Osteoblast (primary cell): Measurements from ENCODE around the gene GFI1. TPM values are rescaled to one million over a fixed set of nuclear protein-coding genes. Genes with fewer than 3 reads are reported as not detected.

Experiments used
- DNase-seq: peaks from one replicate; pipeline ENCODE4 v3.0.0; 2011; ENCODE audit warnings: low spot score, mixed read lengths; ENCODE audit not compliant: insufficient read length; ENCODE audit errors: missing footprints
- H2AFZ ChIP-seq: 2 replicates; pipeline ENCODE4 v1.6.0; 2011; ENCODE audit warnings: mild to moderate bottlenecking, low read length
- H3K27ac ChIP-seq: 2 replicates; pipeline ENCODE4 v1.5.1; 2011; ENCODE audit warnings: mild to moderate bottlenecking, low read depth, low read length, moderate library complexity
- H3K27me3 ChIP-seq: 2 replicates; pipeline ENCODE4 v1.6.0; 2012; ENCODE audit warnings: mild to moderate bottlenecking, control low read depth, inconsistent platforms, low read length, moderate library complexity; ENCODE audit not compliant: insufficient read depth
- H3K36me3 ChIP-seq: 2 replicates; pipeline ENCODE4 v1.5.1; 2011; ENCODE audit warnings: mild to moderate bottlenecking, low read length, control low read depth, moderate library complexity; ENCODE audit not compliant: insufficient read depth
- H3K4me1 ChIP-seq: 2 replicates; pipeline ENCODE4 v1.5.1; 2011; ENCODE audit warnings: mild to moderate bottlenecking, low read length, control low read depth, moderate library complexity; ENCODE audit not compliant: insufficient read depth
- H3K4me2 ChIP-seq: 2 replicates; pipeline ENCODE4 v1.6.0; 2011; ENCODE audit warnings: mild to moderate bottlenecking, low read length; ENCODE audit not compliant: insufficient read depth
- H3K4me3 ChIP-seq: fragments of 200-600 bp; sonication (generic); 3 replicates; pipeline ENCODE4 v1.5.1; 2012; ENCODE audit warnings: mild to moderate bottlenecking, low read length, inconsistent platforms; ENCODE audit not compliant: insufficient read depth
- H3K79me2 ChIP-seq: 2 replicates; pipeline ENCODE4 v1.6.0; 2012; ENCODE audit warnings: mild to moderate bottlenecking, low read length, control low read depth, inconsistent platforms; ENCODE audit not compliant: insufficient read depth
- H3K9me3 ChIP-seq: 2 replicates; pipeline ENCODE4 v1.5.1; 2011; ENCODE audit warnings: low read depth, low read length, control low read depth
- H4K20me1 ChIP-seq: 2 replicates; pipeline ENCODE4 v1.6.0; 2012; ENCODE audit warnings: mild to moderate bottlenecking, low read length, control low read depth; ENCODE audit not compliant: insufficient read depth
- CTCF ChIP-seq: IDR thresholded peaks from 2 replicates; pipeline ENCODE4 v1.5.1; 2011; ENCODE audit warnings: mild to moderate bottlenecking, low read depth, low read length, moderate library complexity; ENCODE audit errors: extremely low read depth
- total RNA-seq: library from RNA; depleted of rRNA; stranded (reverse); fragments of >200 nt; gene quantifications from 2 replicates; pipeline ENCODE4 v1.2.3, GENCODE V29; 2012

The GFI1 gene
- total RNA-seq, 1 donor: not detected

DNA sequence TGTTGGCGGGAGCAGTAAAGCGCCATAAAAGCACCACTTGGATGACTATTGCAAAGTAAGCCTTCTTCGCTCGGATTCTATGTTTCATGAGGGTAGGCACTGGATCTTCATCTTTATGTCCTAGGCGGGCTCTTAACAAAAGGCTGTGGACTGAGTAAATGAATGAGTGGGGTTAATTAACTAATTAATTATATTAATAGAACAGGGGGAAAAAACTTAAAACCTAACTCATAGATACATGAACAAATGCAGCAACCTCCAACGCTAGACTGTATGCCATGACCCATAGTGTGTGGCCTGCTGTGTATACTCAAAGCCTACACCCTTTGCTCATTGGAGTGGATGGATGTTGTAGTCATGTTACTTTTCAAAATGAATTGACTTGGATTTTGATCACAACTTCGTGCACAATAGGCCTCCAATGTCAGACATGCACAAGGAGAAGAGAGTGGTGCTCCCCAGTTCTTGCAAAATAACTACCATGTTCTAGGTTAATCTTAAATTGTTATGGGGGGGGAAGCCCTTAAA is 417 bp upstream of the GFI1 start:
- Histone ChIP-seq H3K4me2 (peak overlapping the region; percentile 81), H4K20me1 (peaks cover 13% of the 10 kb centered on the region), H3K4me1 (peaks cover 20% of the 10 kb centered on the region), H3K4me3 (peak overlapping the region; percentile 59), H3K79me2 (no peaks in the 10 kb centered on the region), H3K27ac (no peak overlapping the region), H2AFZ (no peak overlapping the region), H3K9me3 (no peaks in the 10 kb centered on the region), H3K27me3 (peaks cover 82% of the 10 kb centered on the region), H3K36me3 (no peaks in the 10 kb centered on the region)
- TF ChIP-seq CTCF: no peak
- DNase-seq: peak; percentile 75

DNA sequence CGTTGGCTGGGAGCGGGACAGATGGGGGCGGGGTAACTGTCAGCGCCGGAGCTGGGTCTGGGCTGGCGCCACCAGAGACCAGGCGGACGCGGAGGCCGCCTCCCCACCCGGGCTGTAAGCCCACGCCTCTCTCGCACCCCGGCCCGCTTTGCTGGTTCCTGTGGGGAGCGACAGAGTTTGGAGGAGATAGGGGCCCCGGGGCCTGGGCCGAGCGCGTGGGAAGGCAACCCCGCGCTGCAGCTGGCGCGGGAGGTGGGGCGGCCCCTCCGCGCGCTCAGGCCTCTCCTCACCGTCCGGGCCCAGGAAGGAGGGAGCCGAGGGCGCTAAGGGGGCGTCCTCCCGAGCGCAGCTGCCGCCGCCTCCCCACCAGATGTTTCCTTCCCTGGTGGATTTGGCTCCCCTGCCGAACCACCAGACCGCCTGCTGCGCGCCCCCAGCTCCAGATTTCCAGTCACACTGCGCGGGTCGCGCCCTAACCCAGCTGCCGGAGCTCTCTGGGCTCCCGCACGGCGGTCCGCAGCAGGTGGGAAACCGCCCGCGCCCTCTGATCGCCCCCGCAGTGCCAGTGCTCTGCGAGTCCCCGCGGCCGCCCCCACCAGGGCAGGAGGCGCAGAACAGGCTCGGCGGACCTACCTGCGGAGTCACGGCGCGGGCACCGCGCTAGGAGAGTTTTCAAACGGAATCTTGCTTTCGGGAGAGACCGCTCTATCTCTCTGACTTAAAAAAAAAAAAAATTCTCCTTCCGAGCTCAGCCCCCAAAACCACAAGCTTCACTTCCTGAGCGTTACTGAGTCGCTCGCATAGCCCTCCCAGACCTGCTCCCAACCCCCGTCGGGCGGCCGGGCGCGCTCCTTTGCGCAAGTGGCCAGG is 1.1 kb downstream of the GFI1 start:
- Histone ChIP-seq H3K4me3 (peak overlapping the region; percentile 66), H2AFZ (no peak overlapping the region), H4K20me1 (peaks cover 13% of the 10 kb centered on the region)

GRCh38 chr1:92484472-92485380 is 2.0 kb downstream of the GFI1 start:
- Histone ChIP-seq H3K27ac (no peak overlapping the region), H2AFZ (no peak overlapping the region), H3K4me2 (peak overlapping the region; percentile 81), H3K79me2 (no peaks in the 10 kb centered on the region), H3K36me3 (no peaks in the 10 kb centered on the region), H3K9me3 (no peaks in the 10 kb centered on the region), H3K4me3 (peak overlapping the region; percentile 66), H3K4me1 (peaks cover 21% of the 10 kb centered on the region), H4K20me1 (peaks cover 13% of the 10 kb centered on the region), H3K27me3 (peaks cover 97% of the 10 kb centered on the region)
- no peak for TF ChIP-seq CTCF
- DNase-seq: peak; percentile 83

More for the DNA sequence above, 1.1 kb downstream of the GFI1 start:
- Histone ChIP-seq H3K4me2 (peak overlapping the region; percentile 81), H3K4me1 (peaks cover 21% of the 10 kb centered on the region), H3K9me3 (no peaks in the 10 kb centered on the region), H3K79me2 (no peaks in the 10 kb centered on the region), H3K27ac (no peak overlapping the region), H3K36me3 (no peaks in the 10 kb centered on the region), H3K27me3 (peaks cover 94% of the 10 kb centered on the region)
- DNase-seq: peak; percentile 89
- no peak for TF ChIP-seq CTCF
